Measurements from ENCODE around the gene PLEKHA6.
"Not testable (repeated sequence)": the region's sequence is repeated elsewhere in the genome, so short reads cannot be mapped to it uniquely, and the experiment has no call there.

Gene PLEKHA6

GRCh38 chr1:204334455-204334854 is 25.3 kb downstream of the PLEKHA6 start:
- DNase-seq: no peak

GRCh38 chr1:204333427-204333826 is 26.3 kb downstream of the PLEKHA6 start:
- no peak for DNase-seq

GRCh38 chr1:204331847-204332487 is 27.8 kb downstream of the PLEKHA6 start:
- no peak for DNase-seq

DNA sequence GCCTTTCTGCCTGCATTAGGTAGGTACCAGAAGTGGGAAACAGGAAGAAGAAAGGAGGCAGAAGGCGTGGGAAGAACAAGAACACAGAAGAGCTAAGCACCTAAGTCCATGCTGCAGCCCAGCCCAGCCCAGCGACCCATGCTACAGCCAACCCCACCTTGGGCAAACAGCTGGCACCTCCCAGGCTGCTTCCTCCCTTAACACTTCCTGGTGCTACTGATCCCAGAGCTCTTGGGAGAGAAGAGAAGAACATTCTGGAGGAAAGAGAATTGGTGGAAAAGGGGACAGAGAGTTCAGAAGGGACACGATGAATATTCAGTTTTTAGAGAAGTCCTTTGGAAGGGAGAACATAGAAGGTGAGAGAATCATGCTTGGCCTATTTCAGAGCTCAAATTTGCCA is 28.5 kb downstream of the PLEKHA6 start:
- DNase-seq: no peak

DNA sequence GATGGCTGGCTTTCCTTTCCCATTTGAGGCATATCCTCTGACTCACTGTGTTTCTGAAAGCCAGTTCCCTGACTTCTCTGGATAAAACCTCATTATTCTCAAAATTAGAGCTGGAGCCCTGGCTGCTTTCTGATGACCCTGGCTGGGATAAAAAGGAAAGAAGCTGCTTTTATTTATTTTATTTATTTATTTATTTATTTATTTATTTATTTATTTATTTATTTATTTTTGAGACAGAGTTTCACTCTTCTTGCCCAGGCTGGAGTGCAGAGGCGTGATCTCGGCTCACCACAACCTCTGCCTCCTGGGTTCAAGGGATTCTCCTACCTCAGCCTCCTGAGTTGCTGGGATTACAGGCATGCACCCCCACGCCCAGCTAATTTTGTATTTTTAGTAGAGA is 31.9 kb downstream of the PLEKHA6 start:
- DNase-seq: not testable (repeated sequence)

DNA sequence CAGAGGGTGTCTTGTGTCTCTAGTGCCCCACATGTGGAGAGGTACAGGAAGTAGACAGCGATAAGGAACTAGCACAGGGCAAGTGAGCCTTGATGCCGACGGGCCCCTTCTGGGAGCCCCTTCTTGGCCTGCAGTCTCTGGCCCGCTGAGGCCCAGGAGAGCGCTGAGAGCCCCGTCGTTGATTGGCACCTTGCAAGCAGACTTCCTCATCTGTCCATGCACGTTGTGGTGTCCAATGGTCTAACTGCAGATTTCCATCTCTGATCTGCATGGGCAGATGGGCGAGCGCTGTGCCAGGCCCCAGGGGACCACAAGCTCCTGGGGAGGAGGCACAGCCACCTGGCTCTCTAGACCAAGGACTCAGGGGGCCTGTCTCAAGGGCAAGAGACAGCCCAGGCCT is 32.4 kb downstream of the PLEKHA6 start:
- no peak for DNase-seq

DNA sequence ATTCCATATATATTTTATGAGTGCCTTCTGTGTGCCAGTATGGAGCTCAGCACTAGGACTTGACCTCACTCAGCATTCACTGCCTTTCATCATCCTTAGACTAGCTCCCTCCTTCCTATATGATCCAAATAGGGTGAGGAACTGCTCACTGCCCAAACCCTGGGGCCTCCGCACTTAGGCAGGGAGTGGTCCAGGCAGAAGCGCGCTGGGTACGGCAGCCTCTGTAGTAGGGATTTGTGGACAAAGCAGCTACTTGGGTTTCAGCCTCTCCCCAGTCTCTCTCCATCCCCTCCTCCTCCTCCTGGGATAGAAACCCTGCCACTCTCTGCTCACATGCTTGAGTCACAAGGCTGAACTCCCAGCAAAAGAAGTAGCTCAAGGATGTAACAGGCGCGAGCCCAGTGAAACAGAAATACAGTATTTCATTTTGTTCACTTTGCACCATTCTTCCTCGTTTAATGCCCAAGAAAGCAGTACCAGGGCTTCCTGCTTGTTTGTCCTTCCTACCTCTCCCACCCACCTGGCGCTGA is 32.9 kb downstream of the PLEKHA6 start:
- no peak for DNase-seq

GRCh38 chr1:204325944-204326343 is 33.8 kb downstream of the PLEKHA6 start:
- no peak for DNase-seq

GRCh38 chr1:204323887-204324286 is 35.8 kb downstream of the PLEKHA6 start:
- DNase-seq: no peak

- no peak for DNase-seq
Measured at GRCh38 chr1:204322339-204322868, 37.3 kb downstream of the PLEKHA6 start.

DNA sequence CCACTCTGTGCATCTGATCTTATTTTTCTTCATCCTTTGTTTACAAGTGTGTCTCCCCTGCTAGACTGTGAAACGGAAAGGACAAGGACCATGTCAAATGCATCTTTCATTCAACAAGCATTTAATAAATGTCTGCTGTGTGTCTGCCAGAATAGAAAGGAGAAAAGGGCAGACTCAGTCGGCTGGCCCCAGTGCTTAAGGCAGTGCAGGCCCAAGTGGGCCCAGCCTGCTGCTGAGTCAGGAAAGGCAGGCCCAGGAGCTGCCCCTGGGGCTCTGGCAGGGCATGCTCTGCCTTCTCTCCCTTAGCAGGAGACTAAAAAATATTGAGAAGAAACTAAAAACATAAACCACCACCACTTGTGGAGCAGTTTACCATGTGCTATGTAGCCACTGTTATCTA is 38.1 kb downstream of the PLEKHA6 start:
- DNase-seq: no peak

- no peak for DNase-seq
Measured at GRCh38 chr1:204321051-204321450, 38.7 kb downstream of the PLEKHA6 start.

DNA sequence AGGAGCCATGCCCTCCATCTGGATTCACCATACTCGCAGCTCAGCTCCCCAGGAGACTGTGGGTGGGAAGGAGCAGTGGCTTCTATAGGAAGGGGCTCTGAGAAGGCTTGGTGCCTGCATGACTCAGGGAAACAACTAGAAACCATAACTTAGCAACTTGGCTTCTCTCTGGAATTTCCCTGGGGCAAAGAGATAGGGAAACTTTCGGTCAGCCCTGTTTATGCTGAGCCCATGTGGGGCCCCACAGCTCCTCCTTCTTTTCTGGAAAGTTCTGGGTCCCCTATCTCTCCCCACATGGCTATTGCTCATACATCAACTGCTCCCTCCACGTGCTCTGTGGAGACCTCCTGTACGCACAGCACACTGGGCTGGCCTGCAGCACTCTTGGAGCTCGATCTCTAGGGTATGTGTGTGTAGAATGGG is 39.3 kb downstream of the PLEKHA6 start:
- DNase-seq: no peak

DNA sequence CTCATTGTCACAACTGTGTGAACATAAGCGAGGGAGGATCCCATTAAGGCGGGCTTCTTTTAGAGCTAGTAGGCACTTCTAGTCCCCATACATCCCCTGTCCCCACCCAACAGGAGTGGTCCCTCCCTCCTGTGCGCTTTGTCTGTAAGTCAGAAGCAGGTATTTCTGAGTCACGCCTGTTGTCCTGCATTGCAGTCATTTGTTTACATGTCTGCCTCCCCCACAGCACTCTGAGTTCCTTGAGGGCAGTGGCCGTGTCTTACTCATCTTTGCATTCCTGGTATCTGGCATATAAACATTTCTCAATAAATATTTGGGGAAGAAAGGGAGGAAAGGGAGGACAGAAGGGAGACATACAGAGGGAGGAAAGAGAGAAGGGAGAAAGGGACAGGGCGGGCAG is 40.3 kb downstream of the PLEKHA6 start:
- no peak for DNase-seq

DNA sequence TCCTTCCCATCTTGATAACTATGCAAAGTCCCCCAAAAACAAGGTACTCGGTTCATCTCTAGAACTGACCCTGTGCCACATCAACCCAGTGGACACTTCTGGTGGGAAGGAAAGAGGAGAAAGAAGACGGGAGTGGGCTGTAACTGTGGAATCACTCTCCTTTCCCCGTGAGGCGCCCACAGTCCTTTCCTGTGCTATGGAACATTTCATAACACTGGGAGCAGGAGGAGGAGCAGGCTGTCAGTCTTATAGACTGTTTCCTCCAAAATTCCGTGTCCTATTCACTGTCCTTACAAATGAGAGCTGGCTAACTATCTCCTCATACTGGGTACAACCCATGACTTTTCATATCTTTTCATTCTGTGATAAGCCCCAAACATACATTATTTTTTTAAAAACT is 40.7 kb downstream of the PLEKHA6 start:
- no peak for DNase-seq

GRCh38 chr1:204318324-204318723 is 41.4 kb downstream of the PLEKHA6 start:
- no peak for DNase-seq

DNA sequence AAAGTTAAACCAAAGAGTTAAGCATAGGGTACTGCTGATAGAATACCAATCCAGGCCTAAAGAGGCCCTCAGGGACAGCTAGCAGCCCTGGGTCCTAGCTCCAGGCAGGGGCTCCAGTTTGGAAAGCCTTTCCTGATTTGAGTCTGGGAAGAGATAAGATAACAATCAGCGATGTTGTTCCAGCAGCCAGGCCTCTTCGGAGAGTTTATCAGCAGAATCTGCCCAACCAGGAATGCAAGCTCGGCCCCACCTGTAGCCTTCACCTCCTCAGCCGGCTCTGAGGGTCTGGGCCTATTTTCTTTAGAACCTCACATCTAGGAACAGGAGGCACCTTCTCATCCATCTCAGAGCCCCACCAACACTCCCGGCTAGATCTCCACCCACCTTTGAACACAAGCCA is 42.6 kb downstream of the PLEKHA6 start:
- DNase-seq: no peak

GRCh38 chr1:204316164-204316563 is 43.6 kb downstream of the PLEKHA6 start:
- DNase-seq: no peak

GRCh38 chr1:204314893-204315658 is 44.7 kb downstream of the PLEKHA6 start:
- no peak for DNase-seq

DNA sequence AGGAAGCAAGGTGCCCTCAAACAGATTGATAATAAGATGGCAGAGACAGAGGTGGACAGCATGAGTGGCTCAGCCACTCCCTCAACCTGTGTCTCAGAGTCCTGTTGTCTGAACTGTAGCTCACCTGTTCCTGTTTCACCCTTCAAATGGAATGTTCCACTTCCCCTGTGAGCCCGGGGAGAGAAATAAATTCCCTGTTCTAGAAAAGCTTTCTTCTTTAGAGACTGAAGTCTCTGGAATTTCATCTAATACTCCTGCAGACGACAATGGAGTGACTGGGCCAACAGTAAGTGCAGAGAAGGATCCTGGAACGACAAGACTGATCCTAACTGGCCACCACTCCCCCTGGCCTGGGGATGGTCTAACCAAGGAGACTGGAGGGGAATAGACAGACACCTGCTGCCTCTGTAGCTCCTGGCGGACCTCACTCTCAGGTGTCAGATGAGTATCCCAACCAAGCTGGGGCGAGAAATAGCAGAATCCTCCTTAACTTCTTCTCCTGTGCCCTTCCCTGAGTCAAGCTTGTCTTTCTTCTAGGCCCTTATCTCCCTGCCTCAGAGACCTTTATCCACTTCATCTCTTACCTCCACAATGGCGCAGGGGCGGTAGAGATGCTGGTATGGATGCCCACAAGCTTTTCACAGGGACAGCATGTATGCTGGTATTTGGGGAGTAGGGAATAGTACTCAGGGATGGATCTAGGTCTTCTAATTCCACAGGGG is 45.4 kb downstream of the PLEKHA6 start:
- DNase-seq: no peak

GRCh38 chr1:204313675-204314074 is 46.1 kb downstream of the PLEKHA6 start:
- no peak for DNase-seq

GRCh38 chr1:204310970-204311369 is 48.8 kb downstream of the PLEKHA6 start:
- DNase-seq: not testable (repeated sequence)

GRCh38 chr1:204308023-204308628 is 51.6 kb downstream of the PLEKHA6 start:
- DNase-seq: no peak

Data from NCI-H1930 (cell line).